Suppressor macrophage treated with lipopolysaccharide for 4 hours (primary cell): Measurements from ENCODE around the gene APIP.
"Not testable (repeated sequence)": the region's sequence is repeated elsewhere in the genome, so short reads cannot be mapped to it uniquely, and the experiment has no call there.

Experiments used
- DNase-seq: peaks from one replicate; pipeline ENCODE4 v3.0.0-alpha.2; 2020

Gene APIP

DNA sequence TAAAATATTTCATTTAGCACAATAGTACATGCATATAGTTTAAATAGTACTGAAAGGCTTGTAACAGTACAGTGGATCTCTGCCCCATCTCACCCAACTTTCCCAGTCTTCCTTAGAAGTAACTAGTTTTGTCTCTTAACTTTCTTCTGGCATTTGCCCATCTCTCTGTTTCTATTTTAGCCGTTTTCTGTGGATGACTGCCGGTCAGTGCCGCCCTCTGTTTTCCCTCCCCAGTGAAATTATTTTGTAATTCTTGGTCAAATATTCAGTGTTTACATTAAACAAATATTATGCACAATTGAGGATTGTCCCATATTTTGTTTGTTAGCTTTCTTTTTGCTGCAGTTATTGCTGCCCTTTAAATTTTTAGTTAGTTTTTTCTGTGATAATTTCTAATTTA, 8.5 kb upstream of the APIP start:
- no peak for DNase-seq

DNA sequence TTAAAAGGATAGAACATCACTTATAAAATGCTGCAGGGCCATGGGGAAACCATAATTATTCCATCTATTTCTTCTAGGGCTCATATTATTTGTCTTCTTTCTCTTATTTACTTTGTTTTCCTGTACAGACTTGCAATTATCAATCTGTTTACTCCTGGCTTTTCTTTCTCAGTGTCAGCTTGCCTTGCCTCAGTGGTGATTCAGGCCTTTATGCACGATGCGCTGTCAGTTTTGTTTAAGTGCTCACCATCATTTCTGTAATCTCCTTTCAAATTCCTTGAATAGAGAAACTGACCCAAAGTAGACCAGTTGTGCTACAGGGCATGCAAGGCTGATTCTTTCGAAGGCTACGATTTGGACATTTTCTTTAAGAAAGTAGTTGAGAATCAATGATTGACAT, 5.0 kb upstream of the APIP start:
- no peak for DNase-seq

DNA sequence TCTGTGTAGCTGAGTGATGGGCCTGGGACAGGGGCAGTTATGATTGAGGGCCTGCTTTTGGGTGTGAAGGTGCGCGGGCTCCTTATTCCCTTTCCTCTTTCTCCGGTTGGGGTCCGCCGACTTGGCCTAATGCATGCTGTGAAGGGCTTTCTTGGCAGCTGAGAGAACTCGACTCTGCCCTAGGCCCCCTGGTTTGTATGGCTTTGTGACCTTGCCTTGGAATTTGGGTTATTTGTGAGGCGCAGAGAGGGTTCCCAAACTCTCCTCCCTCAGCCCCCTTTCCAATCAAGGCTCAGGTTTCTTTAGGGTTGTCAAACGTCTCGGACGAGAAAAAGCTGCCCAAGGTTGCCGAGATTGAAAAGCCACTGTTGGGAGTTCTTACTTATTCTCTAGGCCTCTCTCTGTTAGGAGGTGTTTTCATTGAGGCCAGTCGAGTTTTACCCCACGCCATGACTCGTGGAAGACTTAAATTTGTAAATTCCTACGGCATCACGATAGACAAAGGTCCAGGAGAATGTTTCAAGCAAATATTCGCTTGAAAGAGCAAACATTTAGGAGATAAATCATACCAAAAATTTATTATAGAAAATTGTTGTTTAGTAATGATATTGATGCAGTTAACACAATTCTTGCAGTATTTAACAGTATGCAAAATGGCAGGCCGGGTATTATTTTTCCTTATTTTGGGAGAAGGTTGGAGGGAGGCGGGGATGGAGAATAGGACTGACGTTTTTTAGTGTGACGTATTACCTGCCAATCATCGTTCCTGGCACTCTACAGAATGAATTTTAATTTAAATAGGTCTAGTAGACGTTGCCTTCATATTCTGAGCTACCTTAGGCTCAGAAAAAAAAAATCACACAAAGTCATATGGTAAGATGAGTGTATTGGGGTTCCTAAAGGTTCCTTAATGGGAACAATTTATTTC, 928 bp upstream of the APIP start:
- no peak for DNase-seq

DNA sequence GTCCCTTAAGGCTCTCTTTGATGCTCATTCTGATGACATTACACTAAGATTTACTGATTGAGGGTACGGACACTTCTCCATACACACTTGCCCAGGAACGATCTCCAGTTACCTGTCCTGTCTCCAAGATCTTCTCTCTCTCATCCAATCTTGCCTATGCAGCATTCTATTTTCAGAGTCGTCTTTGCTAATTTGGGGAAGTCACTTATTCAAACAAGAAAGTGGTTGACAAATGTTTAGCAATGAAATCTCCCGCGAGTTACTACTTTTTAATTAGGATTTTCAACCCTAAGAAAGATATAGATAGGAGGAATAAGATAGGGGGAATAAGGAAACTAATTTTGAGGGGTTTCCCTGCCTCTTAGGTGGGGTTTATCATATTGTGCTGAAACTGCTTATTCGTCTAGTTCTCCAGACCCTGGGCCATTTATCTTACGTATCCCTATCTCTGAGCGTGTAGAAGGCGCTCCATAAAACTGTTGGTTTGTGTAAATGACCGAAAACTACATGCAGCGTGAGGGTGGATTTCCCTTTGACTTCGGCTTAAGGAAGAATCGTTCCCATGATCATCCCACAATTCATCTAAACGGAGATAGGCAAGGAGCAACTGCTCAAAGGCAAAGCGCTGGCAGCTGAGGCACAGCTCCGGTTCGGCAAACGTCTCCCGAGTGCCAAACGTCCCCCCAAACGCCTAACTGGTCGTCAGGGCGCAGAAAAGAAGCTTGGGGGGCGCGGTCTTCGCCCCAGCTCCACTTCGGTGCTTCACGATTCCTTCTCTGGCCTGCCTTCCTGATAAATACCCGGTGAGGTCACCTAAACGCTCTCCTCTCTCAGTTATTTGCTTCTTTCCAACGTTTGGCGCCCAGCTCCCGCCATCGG, 804 bp downstream of the APIP start:
- DNase-seq = peak; percentile 27

DNA sequence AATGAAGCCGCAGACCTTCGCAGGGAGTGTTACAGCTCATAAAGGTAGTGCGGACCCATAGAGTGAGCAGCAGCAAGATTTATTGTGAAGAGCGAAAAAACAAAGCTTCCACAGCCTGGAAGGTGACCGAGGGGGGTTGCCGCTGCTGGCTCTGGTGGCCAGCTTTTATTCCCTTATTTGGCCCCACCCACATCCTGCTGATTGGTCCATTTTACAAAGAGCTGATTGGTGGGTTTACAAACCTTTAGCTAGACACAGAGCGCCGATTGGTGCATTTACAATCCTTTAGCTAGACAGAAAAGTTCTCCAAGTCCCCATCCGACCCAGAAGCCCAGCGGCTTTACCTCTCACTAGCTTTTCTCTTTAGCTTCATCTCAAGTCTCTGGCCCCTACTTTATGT, 2.6 kb downstream of the APIP start:
- DNase-seq = not testable (repeated sequence)

DNA sequence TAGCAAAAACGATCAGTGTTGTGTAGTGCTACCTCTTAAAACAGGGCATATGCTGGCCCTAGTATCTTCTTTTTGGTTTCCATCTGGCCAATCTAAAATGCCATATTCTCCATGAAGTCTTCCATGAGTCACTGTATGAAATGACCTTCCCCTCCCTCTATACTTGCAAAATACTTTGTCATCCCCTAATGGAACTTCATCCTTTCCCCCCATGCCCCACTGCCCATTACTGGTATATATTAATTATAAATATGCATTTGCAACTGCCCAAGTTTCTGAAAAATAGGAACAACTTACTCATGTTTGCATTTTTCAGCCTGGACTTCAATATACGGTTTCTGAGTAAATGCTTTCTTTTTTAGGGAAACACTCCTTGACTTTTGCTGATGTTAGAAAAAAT, 4.5 kb downstream of the APIP start:
- DNase-seq = peak; percentile 61

DNA sequence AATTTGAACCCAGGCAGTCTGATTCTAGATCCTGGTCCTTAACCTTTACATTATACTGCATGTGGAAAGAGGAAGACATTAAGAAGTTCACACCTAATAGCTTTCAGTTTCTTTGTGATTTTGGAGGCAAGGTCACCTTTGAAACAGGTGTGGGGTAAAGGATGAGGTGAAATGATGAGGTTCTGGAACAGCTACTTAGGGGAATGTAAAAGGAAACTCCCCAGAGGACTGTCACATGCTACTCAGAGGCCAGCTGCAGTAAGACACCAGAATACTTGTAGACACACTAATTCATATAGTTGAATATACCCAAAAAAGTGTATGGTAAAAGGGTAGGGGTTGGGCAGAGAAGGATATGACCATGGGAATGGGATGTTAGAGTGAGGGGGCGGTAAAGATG, 5.4 kb downstream of the APIP start:
- DNase-seq = no peak

DNA sequence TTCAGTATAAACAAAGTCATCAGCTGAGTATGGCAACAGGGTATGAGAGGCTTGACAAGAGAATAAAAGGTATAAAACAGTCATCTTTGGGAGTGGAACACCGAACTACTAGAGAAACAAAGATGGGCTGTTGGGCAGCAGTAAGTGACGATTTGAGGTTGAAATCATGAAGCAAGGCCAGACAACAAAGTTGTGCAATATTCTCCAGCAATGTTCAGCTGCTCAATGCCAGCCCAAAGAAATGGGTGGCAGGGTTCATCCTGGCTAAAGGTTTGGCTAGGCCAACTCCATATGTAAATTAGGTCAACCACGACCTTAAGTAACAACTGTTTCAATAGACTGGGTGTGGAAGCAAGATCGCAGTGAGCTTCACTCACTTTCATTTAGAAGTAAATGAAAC, 6.2 kb downstream of the APIP start:
- DNase-seq = peak; percentile 71

DNA sequence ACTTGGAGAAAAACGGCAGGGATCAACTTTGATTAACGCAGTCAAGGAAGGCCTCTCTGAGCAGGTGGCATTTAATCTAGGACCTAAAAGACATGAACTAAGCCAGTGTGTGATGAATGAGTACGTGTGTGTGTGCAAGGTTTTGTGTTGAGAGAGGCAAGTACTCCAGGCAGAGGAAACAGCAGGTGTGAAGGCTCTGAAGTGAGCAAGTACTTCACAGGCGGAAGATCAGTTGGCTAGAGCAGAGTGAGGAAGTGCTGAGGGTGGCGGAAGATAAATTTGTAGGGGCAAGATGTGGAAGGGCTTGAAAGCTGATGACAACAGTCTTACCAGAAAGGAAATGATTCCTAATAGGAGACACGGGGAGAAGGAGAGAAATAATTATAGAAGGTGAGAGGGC, 6.8 kb downstream of the APIP start:
- DNase-seq = no peak

DNA sequence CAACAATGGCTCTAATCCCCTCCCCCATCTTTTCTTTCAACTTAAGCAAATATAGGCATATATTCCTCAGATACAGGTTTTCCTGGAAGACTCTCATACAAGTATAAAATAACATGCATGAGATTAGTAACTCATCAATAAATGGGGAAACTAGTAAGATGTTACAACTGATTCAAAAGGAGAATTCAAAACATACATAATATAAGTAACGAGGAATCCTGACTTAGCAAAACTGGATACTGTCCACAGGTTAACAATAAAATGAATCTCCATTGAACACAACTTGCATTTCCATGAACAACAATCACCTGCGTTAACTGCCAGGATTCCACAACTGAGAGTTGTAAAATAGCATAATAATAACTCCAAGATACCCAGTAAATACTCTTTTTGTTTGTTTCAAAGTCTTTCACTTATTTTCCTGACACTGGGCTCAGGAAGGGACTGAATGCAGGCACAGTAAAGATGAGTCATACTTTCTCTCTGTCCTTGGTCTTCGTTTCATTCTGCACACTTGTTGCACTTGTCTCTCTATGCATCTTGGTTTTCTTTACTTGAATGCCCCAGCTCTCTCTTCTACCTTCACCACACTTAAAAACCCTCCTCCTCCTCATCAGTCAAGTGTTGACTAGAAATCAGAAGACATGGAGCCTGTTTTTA, 8.1 kb downstream of the APIP start:
- DNase-seq = no peak

DNA sequence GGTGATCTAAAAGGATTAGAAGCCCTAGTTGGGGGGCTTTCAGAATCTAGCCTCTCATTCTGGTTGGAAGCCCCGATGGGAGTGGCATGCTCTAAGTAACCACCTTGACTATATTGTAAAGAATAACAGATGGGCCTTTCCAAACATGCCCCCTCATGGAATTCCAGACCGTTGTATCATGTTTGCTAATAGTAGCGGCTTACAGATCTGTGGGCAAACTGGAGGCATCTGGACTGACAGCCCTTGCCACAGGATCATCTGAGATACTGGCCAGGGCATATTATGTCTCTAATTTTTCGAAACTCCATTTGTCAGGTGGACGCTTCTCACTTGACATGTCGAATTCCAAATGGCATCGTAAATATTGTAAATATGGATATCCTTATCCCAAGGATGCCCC, 10.5 kb downstream of the APIP start:
- DNase-seq = no peak

DNA sequence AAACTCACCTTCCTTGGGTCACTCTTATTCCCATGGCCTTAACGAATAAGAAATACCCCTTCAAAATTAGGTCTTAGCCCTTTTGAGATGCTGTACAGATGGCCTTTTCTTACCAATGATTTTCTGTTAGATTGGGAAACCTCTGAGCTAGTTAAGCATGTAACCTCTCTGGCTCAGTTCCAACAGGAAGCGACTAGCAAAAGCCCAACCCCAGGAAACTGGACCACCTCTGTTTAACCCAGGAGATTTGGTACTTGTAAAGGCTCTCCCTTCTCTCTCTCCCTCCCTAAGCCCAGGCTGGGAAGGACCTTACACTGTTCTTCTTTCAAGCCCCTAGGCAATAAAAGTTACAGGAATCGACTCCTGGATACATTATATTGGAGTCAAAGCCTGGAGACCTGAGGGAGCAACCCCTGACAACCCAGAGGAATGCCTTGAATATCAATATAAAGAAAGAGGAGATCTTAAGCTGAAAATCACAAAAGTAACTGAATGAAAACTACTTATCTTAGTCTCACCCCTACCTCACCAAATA, 11.7 kb downstream of the APIP start:
- DNase-seq = no peak

DNA sequence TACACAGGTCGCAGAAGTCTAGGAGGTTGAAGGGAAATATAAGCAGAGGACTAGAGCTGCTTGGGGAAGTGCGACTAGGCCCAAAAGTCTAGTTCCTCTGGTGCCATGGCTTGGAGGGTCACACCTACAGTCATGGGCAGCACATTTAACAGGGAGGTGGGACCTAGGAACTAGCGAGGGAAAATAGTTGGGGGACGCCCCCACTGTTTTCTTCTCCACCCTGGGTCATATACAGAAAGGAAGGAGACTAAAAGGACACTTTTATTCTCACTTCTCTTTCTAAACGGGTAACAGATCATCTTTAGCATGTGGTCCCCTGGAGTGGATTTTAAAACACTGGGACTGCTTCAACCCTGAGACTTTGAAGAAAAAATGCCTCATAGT, 16.6 kb downstream of the APIP start:
- DNase-seq = peak; percentile 3

DNA sequence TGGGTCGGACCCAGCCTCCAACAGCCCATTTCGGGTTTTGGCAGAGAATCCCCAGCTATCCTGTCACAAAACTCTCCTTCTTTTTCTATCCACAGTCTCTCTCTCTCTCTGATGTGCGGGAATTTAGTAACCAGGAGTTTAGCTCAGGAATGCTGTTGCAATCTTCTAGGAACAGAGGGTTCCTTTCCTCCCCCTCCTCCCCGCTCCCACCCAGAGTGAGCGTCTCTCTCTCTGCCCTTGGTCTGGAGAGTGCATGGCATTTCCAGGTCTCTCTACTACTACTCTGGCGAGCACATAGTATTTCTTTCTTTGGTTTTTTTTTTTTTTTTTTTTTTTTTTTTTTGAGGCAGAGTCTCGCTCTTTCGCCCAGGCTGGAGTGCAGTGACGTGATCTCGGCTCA, 17.7 kb downstream of the APIP start:
- no peak for DNase-seq

DNA sequence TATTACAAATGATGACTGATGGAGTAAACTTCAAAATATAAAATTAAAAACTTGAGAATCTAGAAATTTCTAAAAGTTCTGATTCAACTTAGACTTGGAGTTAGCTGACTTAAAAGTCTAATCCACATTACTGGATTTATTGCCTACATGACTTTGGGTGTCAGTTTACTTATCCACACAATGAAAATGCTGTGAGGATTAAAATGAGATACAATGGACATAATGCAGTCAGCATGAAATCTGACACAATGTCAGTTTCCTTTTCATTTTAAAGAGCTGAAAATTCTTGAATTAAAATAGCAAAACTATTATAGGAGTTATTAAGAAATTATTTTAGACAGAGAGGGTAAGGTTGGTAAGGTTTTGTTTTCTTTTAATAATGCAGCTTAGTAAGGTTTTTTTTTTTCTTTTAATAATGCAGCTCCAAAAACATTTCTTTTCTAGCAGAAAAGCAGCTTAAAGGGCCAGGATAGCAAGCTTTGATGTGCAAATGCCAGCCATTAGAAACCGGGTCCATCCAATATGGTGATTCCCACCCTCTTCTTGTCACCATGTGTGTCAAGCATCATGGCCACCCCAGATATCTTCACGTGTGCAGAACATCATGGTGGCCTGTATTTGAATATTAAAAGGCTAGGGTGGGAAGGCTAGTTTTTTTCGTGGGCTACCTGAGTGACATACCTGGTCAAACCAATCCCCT, 18.9 kb downstream of the APIP start:
- DNase-seq = no peak

DNA sequence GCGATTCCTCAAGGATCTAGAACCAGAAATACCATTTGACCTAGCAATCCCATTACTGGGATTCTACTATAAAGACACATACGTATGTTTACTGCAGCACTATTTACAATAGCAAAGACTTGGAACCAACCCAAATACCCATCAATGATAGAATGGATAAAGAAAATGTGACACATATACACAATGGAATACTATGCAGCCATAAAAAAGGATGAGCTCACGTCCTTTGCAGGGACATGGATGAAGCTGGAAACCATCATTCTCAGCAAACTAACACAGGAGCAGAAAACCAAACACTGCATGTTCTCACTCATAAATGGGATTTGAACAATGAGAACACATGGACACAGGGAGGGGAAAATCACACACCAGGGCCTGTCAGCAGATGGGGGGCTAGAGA, 20.0 kb downstream of the APIP start:
- DNase-seq = not testable (repeated sequence)

DNA sequence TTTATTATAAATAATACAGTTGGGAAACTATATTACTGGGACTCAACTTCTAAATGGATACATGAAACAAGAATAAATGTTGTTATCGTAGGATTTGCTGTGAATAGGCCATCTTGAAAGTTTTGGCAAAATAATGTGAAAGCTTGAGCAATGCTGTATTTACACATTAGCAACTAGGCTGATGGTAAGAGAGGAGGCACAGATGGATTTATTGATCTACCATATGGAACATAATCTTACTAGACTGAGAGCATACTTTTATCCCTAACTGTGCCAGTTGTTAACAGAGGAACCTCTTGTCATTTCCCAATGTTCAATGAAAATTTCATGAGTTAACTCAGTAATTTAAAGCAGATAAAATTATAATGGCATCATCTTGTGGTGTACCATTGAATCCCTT, 22.8 kb downstream of the APIP start:
- DNase-seq = no peak

DNA sequence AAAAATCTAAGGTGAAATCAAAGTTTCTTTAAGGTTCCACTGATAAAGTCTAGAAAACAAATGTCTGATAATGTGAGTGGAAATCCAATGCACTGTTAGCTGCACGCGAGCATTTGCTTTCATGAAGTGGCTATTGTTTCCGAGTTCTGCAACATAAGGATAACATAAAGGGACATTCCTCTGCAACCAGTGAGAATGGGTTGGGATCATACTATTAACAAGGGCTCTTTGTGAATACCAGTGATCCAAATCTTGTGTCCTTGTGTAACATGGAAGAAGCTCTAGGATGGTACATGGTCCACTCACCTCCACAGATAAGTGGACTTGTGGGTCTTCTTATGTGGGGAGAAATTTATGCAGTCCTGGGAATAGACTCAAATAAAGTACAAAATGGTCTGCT, 24.6 kb downstream of the APIP start:
- no peak for DNase-seq

DNA sequence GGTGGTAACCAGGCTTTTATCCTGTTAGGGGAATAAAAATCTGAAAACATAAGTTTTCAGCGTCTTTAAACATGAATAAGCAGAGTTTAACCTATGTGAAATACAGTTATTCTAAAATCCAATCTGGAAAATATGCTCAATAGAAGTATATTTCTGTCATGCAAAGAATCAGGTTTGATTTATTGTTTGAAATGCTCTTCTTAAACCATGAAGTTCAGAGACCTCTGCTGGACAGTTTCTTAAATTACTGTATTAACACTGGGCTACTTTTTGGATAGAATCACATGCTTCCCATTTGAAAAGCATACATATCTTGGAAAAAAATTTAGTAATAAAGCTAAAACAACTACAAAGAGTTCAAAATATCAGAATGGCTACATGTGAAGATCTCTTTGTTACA, 25.4 kb downstream of the APIP start:
- DNase-seq = peak; percentile 60

DNA sequence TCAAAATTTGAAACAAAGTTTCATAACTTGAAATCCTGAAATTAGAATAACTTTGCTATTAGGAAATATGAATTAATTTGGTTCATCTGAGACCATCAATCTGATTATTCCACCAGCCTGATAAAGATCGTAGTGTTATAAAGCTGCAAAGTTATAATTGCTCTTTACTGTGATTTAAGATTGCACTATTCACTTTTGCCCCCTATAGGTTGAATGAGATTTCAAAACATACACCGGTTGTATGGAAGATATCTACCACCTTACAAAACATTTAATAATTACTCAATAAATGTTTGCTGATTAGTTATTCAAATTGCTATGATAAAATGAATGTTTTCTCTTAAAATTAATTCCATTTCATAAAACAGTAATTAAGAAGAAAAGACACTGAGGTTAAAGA, 26.1 kb downstream of the APIP start:
- no peak for DNase-seq

DNA sequence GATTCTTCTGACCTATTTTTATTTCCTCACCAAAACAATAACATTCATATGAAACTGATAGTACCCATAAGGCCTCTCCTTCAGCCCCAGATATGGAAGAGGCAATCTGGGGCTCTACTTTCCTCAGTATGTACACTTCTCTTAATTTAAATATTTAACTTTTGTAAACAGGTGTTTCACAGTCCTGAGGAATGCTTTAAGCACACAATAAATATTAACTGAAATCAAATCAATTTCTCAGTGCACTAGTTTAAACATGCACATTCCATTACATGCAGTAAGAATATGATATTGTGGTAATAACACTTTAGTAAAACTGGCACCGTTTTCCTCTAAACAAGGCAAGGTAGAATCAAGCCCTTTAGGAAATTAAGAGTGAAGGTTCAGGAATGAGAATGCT, 28.9 kb downstream of the APIP start:
- no peak for DNase-seq

DNA sequence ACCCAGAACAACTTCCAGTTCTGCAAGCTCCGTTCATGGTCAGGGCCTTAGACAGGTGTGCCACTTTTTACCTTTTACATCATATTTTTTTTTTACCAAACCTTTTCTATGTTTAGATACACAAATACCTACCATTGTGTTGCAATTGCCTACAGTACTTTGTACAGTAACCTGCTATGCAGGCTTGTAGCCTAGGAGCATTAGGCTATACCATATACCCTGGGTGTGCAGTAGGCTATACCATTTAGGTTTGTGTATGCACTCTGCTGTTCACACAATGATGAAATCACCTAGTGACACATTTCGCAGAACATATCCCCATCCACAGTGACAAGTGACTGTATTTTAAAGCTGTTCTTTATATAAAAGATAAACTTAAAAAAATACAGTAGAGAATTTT, 29.6 kb downstream of the APIP start:
- no peak for DNase-seq

DNA sequence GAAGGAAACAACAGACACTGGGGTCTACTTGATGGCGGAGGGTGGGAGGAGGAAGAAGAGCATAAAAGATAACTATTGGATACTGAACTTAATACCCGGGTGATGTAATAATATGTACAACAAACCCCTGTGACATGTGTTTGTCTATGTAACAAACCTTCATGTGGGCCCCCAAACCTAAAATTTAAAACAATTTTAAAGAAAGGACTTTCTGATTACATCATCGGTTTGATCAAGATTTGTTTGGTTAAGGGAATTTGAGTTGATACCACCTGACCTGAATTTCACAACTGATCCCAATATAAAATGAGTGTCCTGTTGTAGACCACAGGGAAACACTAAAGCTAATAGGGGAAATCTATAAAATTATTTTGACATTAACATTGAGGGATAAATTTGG, 34.3 kb downstream of the APIP start:
- no peak for DNase-seq
